NCI-H187 (cell line): Measurements from ENCODE around the gene CPA3.

Source experiments
- DNase-seq, 2 experiments: peaks; one replicate each; lab custom pipeline; 2025; lab: John Stamatoyannopoulos, UW

Gene CPA3

GRCh38 chr3:148914936-148915690, 50.0 kb downstream of the CPA3 start:
- DNase-seq: no peak

GRCh38 chr3:148916132-148916531, 51.0 kb downstream of the CPA3 start:
- DNase-seq: no peak

- no peak for DNase-seq
Observed at GRCh38 chr3:148922467-148922866, 57.4 kb downstream of the CPA3 start.

- no peak for DNase-seq
Observed at GRCh38 chr3:148923592-148923991, 58.5 kb downstream of the CPA3 start.

- DNase-seq: no peak
Observed at GRCh38 chr3:148924562-148924961, 59.5 kb downstream of the CPA3 start.

GRCh38 chr3:148925845-148926244, 60.7 kb downstream of the CPA3 start:
- DNase-seq: no peak

- no peak for DNase-seq
Observed at GRCh38 chr3:148930752-148931151, 65.7 kb downstream of the CPA3 start.

GRCh38 chr3:148931574-148931973, 66.5 kb downstream of the CPA3 start:
- no peak for DNase-seq

GRCh38 chr3:148932972-148933371, 67.9 kb downstream of the CPA3 start:
- DNase-seq: no peak

GRCh38 chr3:148937467-148938255, 72.6 kb downstream of the CPA3 start:
- DNase-seq: no peak

GRCh38 chr3:148938306-148938705, 73.2 kb downstream of the CPA3 start:
- no peak for DNase-seq

- no peak for DNase-seq
Observed at GRCh38 chr3:148938936-148939335, 73.8 kb downstream of the CPA3 start.

GRCh38 chr3:148940983-148941382, 75.9 kb downstream of the CPA3 start:
- no peak for DNase-seq

GRCh38 chr3:148943506-148944205, 78.6 kb downstream of the CPA3 start:
- DNase-seq: peak in 1 of 2 experiments; percentile 39

- no peak for DNase-seq
Observed at GRCh38 chr3:148945116-148945515, 80.0 kb downstream of the CPA3 start.
